Amygdala (tissue), 56 donors: Measurements from ENCODE around the gene LRRC63.

Experiments
- DNase-seq, 56 donors: peaks; one replicate each; lab custom pipeline; 2025; lab: John Stamatoyannopoulos, UW

LRRC63 gene

GRCh38 chr13:46297361-46297811, 85.7 kb downstream of the LRRC63 start:
- DNase-seq, result no peak

- no peak for DNase-seq
These were observed 92.1 kb downstream of the LRRC63 start for GRCh38 chr13:46303742-46304385.

DNA sequence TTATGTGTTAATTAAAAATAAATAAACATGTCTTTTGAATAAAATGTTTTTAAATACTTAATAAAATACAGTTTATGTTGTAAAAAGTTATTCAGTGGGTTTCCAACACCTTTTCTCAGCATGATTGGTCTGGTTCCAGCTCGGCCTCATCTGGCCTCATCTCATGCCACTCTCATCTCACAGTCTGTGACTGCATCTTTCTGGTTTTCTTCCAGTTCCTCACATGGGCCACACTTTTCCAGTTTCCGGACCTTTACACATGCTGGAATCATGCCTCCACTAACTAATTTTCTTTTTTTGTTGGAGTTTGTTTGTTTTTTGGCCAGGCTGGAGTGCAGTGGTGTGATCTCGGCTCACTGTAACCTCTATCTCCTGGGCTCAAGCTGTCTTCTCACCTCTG, 92.8 kb downstream of the LRRC63 start:
- DNase-seq, result no peak

GRCh38 chr13:46307554-46307953, 95.8 kb downstream of the LRRC63 start:
- DNase-seq, result no peak

DNA sequence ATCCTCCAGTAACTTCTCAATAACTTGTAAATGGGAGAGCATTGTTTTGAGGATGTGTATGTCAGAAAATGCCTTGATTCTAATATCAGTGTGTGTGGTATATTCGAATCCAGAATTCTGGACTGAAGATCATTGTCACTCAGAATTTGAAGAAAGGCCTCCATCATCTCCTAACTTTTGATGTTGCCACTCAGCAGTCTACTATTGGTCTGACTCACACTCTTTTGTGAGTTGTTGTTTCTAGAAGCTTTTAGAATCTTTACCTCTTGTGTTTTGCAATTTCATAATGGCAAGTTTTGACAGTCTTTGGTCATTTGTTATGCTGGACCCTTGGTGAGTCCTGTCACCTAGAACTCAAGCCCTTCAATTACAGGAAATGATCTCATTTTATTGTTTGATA, 98.3 kb downstream of the LRRC63 start:
- DNase-seq, result no peak

GRCh38 chr13:46311217-46311616, 99.5 kb downstream of the LRRC63 start:
- DNase-seq, result no peak

DNA sequence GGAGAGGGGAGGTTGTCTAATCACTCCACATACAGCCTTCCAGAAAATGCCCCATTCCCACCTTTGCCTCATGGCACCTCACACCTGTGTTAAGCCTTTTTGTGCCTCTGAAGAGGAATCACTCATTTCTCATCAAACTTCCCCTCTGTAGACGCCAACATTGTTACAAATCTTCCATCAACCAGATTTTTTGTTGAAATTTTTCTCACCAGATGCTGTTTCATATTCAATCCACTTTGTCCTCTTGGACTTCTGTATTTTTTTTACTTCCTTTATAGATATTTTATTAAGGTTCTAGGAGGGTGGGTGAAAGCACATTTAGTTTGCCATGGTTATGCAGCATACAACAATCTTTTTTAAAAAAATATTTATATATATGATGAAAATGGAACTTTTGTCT, 101.3 kb downstream of the LRRC63 start:
- no peak for DNase-seq

DNA sequence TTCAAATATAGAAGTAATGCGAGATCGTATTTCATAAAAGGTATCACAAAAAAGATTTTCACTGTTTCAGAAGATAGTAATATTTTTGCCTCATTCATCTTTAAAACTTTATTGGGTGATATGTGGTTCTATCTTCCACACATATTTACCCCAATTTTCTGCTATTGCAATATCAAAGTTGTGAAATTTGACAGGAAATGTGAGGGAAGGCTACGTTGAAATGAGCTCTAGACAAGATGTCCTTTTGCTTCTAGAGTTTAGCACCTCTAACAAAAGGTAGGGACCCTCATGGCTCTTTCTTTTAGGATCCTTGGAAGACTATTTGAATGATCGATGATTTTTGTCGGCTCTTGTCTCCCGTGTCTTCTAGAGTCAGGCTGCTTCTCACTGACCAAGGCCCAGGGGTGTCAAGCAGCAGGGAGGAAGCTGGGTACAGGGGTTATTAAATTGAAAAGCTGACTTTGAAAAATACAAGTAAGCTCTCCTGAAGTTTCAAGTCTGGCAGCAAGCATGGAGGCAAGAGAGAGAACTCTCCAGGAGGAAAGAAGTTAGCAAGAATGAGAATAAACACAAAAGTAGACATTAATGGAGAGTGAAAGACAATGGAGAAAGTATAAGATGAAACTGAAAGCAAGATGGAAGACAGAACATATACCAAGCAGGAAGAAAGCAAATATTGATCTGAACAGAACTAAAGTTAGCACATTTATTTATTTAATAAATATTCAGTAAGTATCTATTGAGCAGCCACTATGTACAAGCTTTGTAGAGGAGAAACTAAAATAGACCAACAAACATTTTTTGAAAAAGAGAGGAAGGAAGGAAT, 101.9 kb downstream of the LRRC63 start:
- DNase-seq, result no peak

- no peak for DNase-seq
These were observed 102.9 kb downstream of the LRRC63 start for GRCh38 chr13:46314587-46314986.

- DNase-seq, result no peak
These were observed 103.3 kb downstream of the LRRC63 start for GRCh38 chr13:46315036-46315435.

- DNase-seq, result no peak
These were observed 103.9 kb downstream of the LRRC63 start for GRCh38 chr13:46315491-46316075.

- no peak for DNase-seq
These were observed 105.4 kb downstream of the LRRC63 start for GRCh38 chr13:46317120-46317519.

DNA sequence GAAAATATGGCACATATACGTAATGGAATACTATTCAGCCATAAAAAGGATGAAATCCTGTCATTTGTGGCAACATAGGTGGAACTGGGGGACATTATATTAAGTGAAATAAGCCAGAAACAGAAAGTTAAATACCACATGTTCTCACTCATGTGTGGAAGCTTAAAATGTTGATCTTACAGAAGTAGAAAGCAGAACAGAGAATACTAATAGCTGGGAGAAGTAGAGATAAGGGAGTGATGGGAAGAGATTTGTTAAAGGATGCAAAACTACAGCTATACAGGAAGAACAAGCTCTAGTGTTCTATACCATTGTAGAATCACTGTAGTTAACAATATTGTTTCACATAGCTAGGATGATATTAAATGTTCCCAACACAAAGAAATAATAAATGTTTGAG, 107.3 kb downstream of the LRRC63 start:
- DNase-seq, result no peak

DNA sequence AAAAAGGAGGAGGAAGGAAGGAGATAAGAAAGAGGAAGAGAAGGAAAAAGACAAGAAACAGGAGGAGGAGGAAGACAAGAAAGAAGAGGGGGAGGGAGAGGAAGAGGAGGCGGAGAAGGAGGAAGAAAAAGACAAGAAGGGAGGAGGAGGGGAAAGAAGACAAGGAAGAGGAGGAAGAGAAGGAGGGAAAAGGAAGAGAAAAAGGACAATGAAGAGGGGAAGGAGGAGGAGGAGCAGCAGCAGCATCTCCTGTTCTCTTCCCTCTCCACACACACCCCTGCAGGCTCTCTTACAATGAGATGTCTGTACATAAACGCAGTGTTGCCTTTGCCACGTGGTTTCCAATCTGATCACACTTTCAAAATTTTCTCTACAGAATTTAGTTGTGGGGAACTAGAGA, 108.7 kb downstream of the LRRC63 start:
- DNase-seq, result no peak

- DNase-seq, result no peak
These were observed 109.1 kb downstream of the LRRC63 start for GRCh38 chr13:46320821-46321220.

DNA sequence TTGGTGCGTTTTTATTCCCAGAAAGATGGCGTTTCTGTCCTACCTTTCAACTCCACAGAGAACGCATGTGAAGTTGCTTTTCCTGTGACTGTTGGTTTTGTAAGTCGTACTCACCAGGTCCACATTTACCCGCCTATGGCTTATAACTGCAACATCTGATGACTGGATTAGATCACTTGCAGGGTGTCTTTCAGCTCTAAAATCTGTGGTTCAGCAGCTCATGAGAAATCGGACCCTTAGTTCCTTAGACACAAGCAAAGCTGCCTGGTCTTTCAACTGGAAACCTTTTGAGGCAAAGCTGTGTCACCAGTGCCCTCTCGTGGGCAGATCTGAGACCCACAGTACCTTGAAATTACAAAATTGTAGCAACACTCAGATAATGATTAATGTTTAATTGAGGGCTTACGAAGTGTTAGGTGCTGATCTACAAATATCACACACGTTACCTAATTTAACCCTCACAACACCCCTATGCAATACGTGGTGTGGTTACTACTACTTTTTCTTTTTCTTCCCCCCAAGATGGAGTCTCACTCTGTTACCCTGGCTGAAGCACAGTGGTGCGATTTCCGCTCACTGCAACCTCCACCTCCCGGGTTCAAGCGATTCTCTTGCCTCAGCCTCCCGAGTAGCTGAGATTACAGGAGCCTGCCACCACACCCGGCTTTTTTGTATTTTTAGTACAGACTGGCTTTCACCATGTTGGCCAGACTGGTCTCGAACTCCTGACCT, 109.9 kb downstream of the LRRC63 start:
- peak in 22 of 56 donors; percentile 5 to 75 (median 18) for DNase-seq

DNA sequence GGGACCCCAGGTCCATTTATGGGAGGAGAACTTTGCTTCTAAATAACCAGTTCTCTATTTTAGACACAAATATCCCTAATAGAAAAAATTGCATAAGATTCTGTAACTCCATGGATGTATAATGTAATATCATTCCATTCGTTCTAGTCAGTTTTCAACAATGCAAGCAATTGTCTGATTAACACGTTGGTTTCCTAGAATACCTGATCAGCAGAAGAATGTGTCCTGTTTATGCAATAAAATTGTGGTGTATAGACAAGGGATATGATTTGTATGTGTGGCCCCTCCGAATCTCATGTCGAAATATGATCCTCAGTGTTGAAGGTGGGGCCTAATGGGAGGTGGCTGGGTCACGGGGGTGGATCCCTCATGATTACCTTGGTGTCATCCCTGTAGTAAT, 113.2 kb downstream of the LRRC63 start:
- DNase-seq, result no peak
